Osteocyte (in vitro differentiated cells): Measurements from ENCODE around the gene GGNBP2. TPM values are rescaled to one million over a fixed set of nuclear protein-coding genes. Genes with fewer than 3 reads are reported as not detected.
A peak's percentile ranks its signal among the peaks of the same experiment; 100 is the strongest.

Experiments used
- DNase-seq: peaks from one replicate; pipeline ENCODE4 v3.0.0; 2021; ENCODE audit warnings: mixed read lengths; ENCODE audit not compliant: unreplicated experiment; ENCODE audit errors: extremely low spot score
- H3K27ac Mint-ChIP-seq: one replicate; pipeline ENCODE4 v1.8.0; 2021; ENCODE audit warnings: mild to moderate bottlenecking, mixed read lengths; ENCODE audit not compliant: unreplicated experiment
- H3K27me3 Mint-ChIP-seq: one replicate; pipeline ENCODE4 v1.8.0; 2021; ENCODE audit warnings: mixed read lengths; ENCODE audit not compliant: unreplicated experiment
- H3K36me3 Mint-ChIP-seq: one replicate; pipeline ENCODE4 v1.8.0; 2021; ENCODE audit warnings: mixed read lengths; ENCODE audit not compliant: unreplicated experiment
- H3K4me1 Mint-ChIP-seq: one replicate; pipeline ENCODE4 v1.8.0; 2021; ENCODE audit warnings: mixed read lengths; ENCODE audit not compliant: unreplicated experiment
- H3K4me3 Mint-ChIP-seq: one replicate; pipeline ENCODE4 v1.8.0; 2021; ENCODE audit warnings: mild to moderate bottlenecking, moderate library complexity, mixed read lengths; ENCODE audit not compliant: unreplicated experiment
- H3K9me3 Mint-ChIP-seq: one replicate; pipeline ENCODE4 v1.8.0; 2021; ENCODE audit warnings: mixed read lengths; ENCODE audit not compliant: unreplicated experiment
- total RNA-seq: library from RNA; stranded (reverse); gene quantifications from 2 replicates; pipeline ENCODE4 v1.2.1, GENCODE V29; 2021
- TF ChIP-seq, protein P1 (sequence below): fragments of 200-600 bp; sonication (generic); IDR thresholded peaks from 2 replicates; pipeline ENCODE4 v1.5.0; 2021; ENCODE audit warnings: antibody characterized with exemption, mild to moderate bottlenecking, moderate library complexity

Gene GGNBP2
- total RNA-seq, 1 donor from 2014 or later = 76.1 TPM

- H3K9me3 Mint-ChIP-seq = no peaks in the 10 kb centered on the region
- peaks cover 10% of the 10 kb centered on the region for H3K4me1 Mint-ChIP-seq
- H3K36me3 Mint-ChIP-seq = peaks cover 16% of the 10 kb centered on the region
- TF ChIP-seq, protein P1, sequence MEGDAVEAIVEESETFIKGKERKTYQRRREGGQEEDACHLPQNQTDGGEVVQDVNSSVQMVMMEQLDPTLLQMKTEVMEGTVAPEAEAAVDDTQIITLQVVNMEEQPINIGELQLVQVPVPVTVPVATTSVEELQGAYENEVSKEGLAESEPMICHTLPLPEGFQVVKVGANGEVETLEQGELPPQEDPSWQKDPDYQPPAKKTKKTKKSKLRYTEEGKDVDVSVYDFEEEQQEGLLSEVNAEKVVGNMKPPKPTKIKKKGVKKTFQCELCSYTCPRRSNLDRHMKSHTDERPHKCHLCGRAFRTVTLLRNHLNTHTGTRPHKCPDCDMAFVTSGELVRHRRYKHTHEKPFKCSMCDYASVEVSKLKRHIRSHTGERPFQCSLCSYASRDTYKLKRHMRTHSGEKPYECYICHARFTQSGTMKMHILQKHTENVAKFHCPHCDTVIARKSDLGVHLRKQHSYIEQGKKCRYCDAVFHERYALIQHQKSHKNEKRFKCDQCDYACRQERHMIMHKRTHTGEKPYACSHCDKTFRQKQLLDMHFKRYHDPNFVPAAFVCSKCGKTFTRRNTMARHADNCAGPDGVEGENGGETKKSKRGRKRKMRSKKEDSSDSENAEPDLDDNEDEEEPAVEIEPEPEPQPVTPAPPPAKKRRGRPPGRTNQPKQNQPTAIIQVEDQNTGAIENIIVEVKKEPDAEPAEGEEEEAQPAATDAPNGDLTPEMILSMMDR = no peak
- peak overlapping the region; percentile 71 for H3K4me3 Mint-ChIP-seq
- no peaks in the 10 kb centered on the region for H3K27me3 Mint-ChIP-seq
- peak overlapping the region; percentile 34 for H3K27ac Mint-ChIP-seq
- no peak for DNase-seq
These were observed 47.6 kb downstream of the GGNBP2 start for GRCh38 chr17:36592316-36592715.

DNA sequence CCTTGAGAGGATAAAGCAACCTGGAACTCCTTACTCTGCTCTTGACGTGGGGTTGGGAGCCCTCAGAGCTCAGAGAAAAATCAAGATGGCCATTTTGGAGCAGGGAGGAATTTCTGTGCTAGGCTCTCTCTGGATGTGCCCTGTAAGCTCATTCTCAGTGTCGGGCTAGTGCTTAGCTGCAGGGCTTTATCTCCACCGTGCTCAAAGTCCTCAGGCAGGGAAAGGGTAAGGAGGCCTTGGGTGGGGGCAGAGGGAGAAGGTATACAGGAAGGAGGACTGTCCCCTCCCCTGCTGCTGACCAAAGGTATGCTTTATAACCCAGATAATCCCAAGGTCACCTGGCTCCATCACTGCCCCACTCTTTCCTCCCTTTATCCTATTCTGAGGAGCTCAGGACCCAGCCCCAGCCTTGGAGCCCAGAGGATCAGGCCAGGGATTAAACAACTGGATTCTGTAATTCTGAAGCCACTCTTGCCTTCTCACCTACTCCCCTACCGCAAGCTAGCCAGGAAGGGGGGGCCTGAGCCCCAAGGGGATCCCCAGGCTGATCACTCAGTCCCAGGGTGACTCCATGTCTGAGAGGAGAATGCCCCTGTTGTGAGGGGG lies 48.1 kb downstream of the GGNBP2 start:
- peaks cover 16% of the 10 kb centered on the region for H3K36me3 Mint-ChIP-seq
- H3K4me1 Mint-ChIP-seq = peaks cover 10% of the 10 kb centered on the region
- H3K9me3 Mint-ChIP-seq = no peaks in the 10 kb centered on the region
- peak overlapping the region; percentile 34 for H3K27ac Mint-ChIP-seq
- TF ChIP-seq, protein P1 = no peak
- peak overlapping the region; percentile 71 for H3K4me3 Mint-ChIP-seq
- DNase-seq = no peak
- H3K27me3 Mint-ChIP-seq = no peaks in the 10 kb centered on the region

DNA sequence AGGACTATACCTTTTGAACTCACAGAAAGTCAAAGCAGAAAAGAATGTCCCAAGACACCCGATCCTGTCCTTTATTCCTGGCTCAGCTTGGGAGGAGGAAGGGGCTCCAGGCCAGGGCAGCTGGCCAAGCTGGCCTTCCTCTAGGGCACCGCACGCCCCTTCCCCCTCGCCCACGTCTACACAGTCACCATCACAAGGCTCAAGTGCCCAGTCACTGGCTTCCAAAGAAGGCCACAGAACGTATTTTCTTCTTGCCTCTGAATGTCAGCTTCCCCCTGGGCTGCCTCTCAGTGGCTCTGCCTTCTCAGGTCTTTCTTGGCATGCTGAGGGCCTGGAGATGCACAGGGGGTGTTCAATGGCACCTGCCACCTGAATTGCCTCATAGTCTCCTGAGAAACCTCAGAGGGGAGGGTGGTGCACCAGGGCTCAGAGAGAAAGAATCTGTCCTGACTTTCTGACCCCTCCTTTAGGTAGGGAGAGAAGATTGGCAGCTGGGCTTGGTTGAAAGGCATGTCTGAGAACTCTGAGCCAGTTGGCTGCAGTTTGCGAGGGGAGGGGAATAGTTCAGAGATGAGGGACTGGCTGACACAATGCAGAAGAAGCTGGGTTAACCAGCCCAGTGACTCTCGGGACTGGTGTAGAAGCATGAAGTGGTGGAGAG lies 49.1 kb downstream of the GGNBP2 start:
- TF ChIP-seq, protein P1 = no peak
- Mint-ChIP-seq H3K36me3 (peaks cover 16% of the 10 kb centered on the region), H3K4me3 (no peak overlapping the region), H3K4me1 (peaks cover 10% of the 10 kb centered on the region), H3K9me3 (no peaks in the 10 kb centered on the region), H3K27ac (no peak overlapping the region), H3K27me3 (no peaks in the 10 kb centered on the region)
- DNase-seq = no peak

GRCh38 chr17:36594626-36595401 lies 50.1 kb downstream of the GGNBP2 start:
- H3K4me3 Mint-ChIP-seq = no peak overlapping the region
- H3K36me3 Mint-ChIP-seq = peaks cover 8% of the 10 kb centered on the region
- H3K27me3 Mint-ChIP-seq = no peaks in the 10 kb centered on the region
- H3K9me3 Mint-ChIP-seq = no peaks in the 10 kb centered on the region
- no peak overlapping the region for H3K27ac Mint-ChIP-seq
- DNase-seq = no peak
- TF ChIP-seq, protein P1 = no peak
- H3K4me1 Mint-ChIP-seq = peaks cover 10% of the 10 kb centered on the region

- no peak for DNase-seq
- no peak overlapping the region for H3K4me3 Mint-ChIP-seq
- H3K36me3 Mint-ChIP-seq = peaks cover 5% of the 10 kb centered on the region
- no peak overlapping the region for H3K27ac Mint-ChIP-seq
- H3K27me3 Mint-ChIP-seq = no peaks in the 10 kb centered on the region
- TF ChIP-seq, protein P1 = no peak
- peaks cover 17% of the 10 kb centered on the region for H3K4me1 Mint-ChIP-seq
- H3K9me3 Mint-ChIP-seq = no peaks in the 10 kb centered on the region
These were observed 52.5 kb downstream of the GGNBP2 start for GRCh38 chr17:36597226-36597625.
